DND-41 (cell line): ENCODE measurements around the gene CCDC142.

ENCODE experiments used
- ATAC-seq: fragments of 200-7000 bp; cut with Tn5 transposase; 3 replicates; pipeline ENCODE4 v1.9.1; 2021; ENCODE audit warnings: low read depth; ENCODE audit not compliant: insufficient read depth
- DNase-seq: peaks from one replicate; pipeline ENCODE4 v3.0.0-alpha.2; 2020
- H2AFZ ChIP-seq: 2 replicates; pipeline ENCODE4 v1.6.0; 2012; ENCODE audit warnings: low read depth, low read length
- H3K27ac ChIP-seq: 2 replicates; pipeline ENCODE4 v1.5.1; 2012; ENCODE audit warnings: low read length, inconsistent platforms
- H3K27me3 ChIP-seq: fragments of 200-600 bp; sonication (generic); 2 replicates; pipeline ENCODE4 v1.6.0; 2012; ENCODE audit warnings: low read length, mild to moderate bottlenecking, inconsistent platforms; ENCODE audit not compliant: insufficient read depth, poor library complexity
- H3K36me3 ChIP-seq: 2 replicates; pipeline ENCODE4 v1.5.1; 2012; ENCODE audit warnings: low read length, inconsistent platforms; ENCODE audit not compliant: insufficient read depth
- H3K4me1 ChIP-seq: 2 replicates; pipeline ENCODE4 v1.5.1; 2012; ENCODE audit warnings: mild to moderate bottlenecking, low read length; ENCODE audit not compliant: insufficient read depth
- H3K4me2 ChIP-seq: 2 replicates; pipeline ENCODE4 v1.6.0; 2012; ENCODE audit warnings: mild to moderate bottlenecking, moderate library complexity, low read length, inconsistent platforms; ENCODE audit not compliant: insufficient read depth
- H3K4me3 ChIP-seq, 2 experiments: fragments of 200-600 bp in 1 of 2; shearing (Covaris generic) in 1 of 2; 2 replicates each; pipeline ENCODE4 v1.5.1; 2012 to 2016; ENCODE audit warnings: inconsistent platforms in 2 of 2, low read length in 2 of 2, mild to moderate bottlenecking in 2 of 2, low read depth in 1 of 2, moderate library complexity in 1 of 2
- H3K79me2 ChIP-seq: 2 replicates; pipeline ENCODE4 v1.6.0; 2012; ENCODE audit warnings: low read length, inconsistent platforms; ENCODE audit not compliant: insufficient read depth
- H3K9ac ChIP-seq: 2 replicates; pipeline ENCODE4 v1.6.0; 2012; ENCODE audit warnings: low read depth, mild to moderate bottlenecking, inconsistent platforms, low read length, moderate library complexity
- H3K9me3 ChIP-seq: 2 replicates; pipeline ENCODE4 v1.5.1; 2012; ENCODE audit warnings: low read length, moderate library complexity, mild to moderate bottlenecking, inconsistent platforms; ENCODE audit not compliant: insufficient read depth, severe bottlenecking
- H4K20me1 ChIP-seq: 2 replicates; pipeline ENCODE4 v1.6.0; 2012; ENCODE audit warnings: low read length; ENCODE audit not compliant: insufficient read depth
- CTCF ChIP-seq: IDR thresholded peaks from 2 replicates; pipeline ENCODE4 v1.5.1; 2012; ENCODE audit warnings: borderline replicate concordance, low read length, moderate library complexity, mild to moderate bottlenecking; ENCODE audit not compliant: poor library complexity, severe bottlenecking; ENCODE audit errors: extremely low read depth
- EZH2 ChIP-seq: IDR thresholded peaks from 3 replicates; pipeline ENCODE4 v1.6.1; 2012; ENCODE audit warnings: borderline replicate concordance, low read depth, mild to moderate bottlenecking, moderate library complexity, low read length, inconsistent platforms; ENCODE audit not compliant: severe bottlenecking

CCDC142 gene

GRCh38 chr2:74464406-74464805 is 18.4 kb downstream of the CCDC142 start:
- Histone ChIP-seq H3K9me3 (no peaks in the 10 kb centered on the region), H4K20me1 (peaks cover 4% of the 10 kb centered on the region), H3K36me3 (peaks cover 29% of the 10 kb centered on the region), H3K27ac (peak overlapping the region; percentile 91), H3K4me1 (peaks cover 31% of the 10 kb centered on the region), H3K27me3 (no peaks in the 10 kb centered on the region), H3K9ac (peak overlapping the region; percentile 72), H3K79me2 (peaks cover 34% of the 10 kb centered on the region), H3K4me2 (peak overlapping the region; percentile 93), H2AFZ (peak overlapping the region; percentile 96; the same call in 1 of the 2 replicates), H3K4me3 (peak overlapping the region; percentile 71 to 93; a peak in 3 of 4 replicates)
- ATAC-seq, result peak; percentile 18
- TF ChIP-seq CTCF, result no peak
- no peak for DNase-seq

GRCh38 chr2:74462786-74463105 is 20.1 kb downstream of the CCDC142 start:
- Histone ChIP-seq H4K20me1 (peaks cover 4% of the 10 kb centered on the region), H3K27ac (no peak overlapping the region), H3K4me2 (no peak overlapping the region), H3K36me3 (peaks cover 29% of the 10 kb centered on the region), H3K4me3 (no peak overlapping the region), H2AFZ (no peak overlapping the region), H3K4me1 (peaks cover 40% of the 10 kb centered on the region), H3K9me3 (no peaks in the 10 kb centered on the region), H3K9ac (no peak overlapping the region), H3K79me2 (peaks cover 44% of the 10 kb centered on the region), H3K27me3 (no peaks in the 10 kb centered on the region)
- ATAC-seq (no peak), DNase-seq (no peak)
- TF ChIP-seq EZH2, result no peak
- TF ChIP-seq CTCF, result no peak

GRCh38 chr2:74462054-74462785 is 20.6 kb downstream of the CCDC142 start:
- no peak for ATAC-seq

More at GRCh38 chr2:74462054-74462785, 20.6 kb downstream of the CCDC142 start:
- Histone ChIP-seq H3K27me3 (no peaks in the 10 kb centered on the region), H3K9ac (no peak overlapping the region), H3K79me2 (peaks cover 44% of the 10 kb centered on the region), H3K4me3 (no peak overlapping the region), H4K20me1 (peaks cover 4% of the 10 kb centered on the region), H2AFZ (no peak overlapping the region), H3K4me1 (peaks cover 41% of the 10 kb centered on the region), H3K36me3 (peaks cover 29% of the 10 kb centered on the region), H3K9me3 (no peaks in the 10 kb centered on the region), H3K4me2 (no peak overlapping the region), H3K27ac (no peak overlapping the region)
- no peak for TF ChIP-seq EZH2
- no peak for TF ChIP-seq CTCF
- DNase-seq, result no peak
